ENCODE results near the gene IFNA5. TPM values are rescaled to one million over a fixed set of nuclear protein-coding genes. Genes with fewer than 3 reads are reported as not detected.

IFNA5 gene
- total and polyA plus RNA-seq, 2 of the 4 experiments (the other 2 are of a cell fraction): not detected

- no peak overlapping the region for H4K5ac ChIP-seq (ENCODE audit: low read depth, low read length)
- H3K27me3 ChIP-seq (ENCODE audit: control insufficient read depth, insufficient read depth, low read length): peaks cover 7% of the 10 kb centered on the region
- H3K27ac ChIP-seq (ENCODE audit: insufficient read depth, low read length): no peak overlapping the region
- ChIA-PET CTCF (no interaction called here), POLR2A (ENCODE audit: unreplicated experiment) (no interaction called here)
- no peak overlapping the region for H3K4me3 ChIP-seq (ENCODE audit: insufficient read depth, low read depth, low read length)
- no peaks in the 10 kb centered on the region for H3K4me1 ChIP-seq (ENCODE audit: control insufficient read depth, insufficient read depth, low read length)
- in situ Hi-C loops (cut with MboI; ENCODE audit: low sequenced_read_pairs): loop anchor here (25.0 kb wide), 2 partner anchors 322 to 672 kb away; partner anchors contain the start of gene CDKN2B
- no peak overlapping the region for H3K4ac ChIP-seq (ENCODE audit: low read depth, low read length)
- H4K8ac ChIP-seq (ENCODE audit: low read depth in 2 of 2, low read length in 2 of 2): no peak overlapping the region
- no peak for TF ChIP-seq RFX5 (IDR thresholded peaks at IDR 0.05; ENCODE audit: low read depth, low read length)
- no peak for TF ChIP-seq CEBPB (IDR thresholded peaks at IDR 0.05; ENCODE audit: low read depth, low read length)
- no peak for TF ChIP-seq BHLHE40 (IDR thresholded peaks at IDR 0.05; ENCODE audit: low read depth, low read length)
- no peak for TF ChIP-seq MXI1 (IDR thresholded peaks at IDR 0.05; ENCODE audit: borderline replicate concordance, low read depth, low read length)
- TF ChIP-seq POLR2A (IDR thresholded peaks at IDR 0.05; ENCODE audit: low read depth, low read length): no peak
- no peak for TF ChIP-seq RCOR1 (IDR thresholded peaks at IDR 0.05; ENCODE audit: insufficient replicate concordance, low read length)
- no peak for TF ChIP-seq FOS (IDR thresholded peaks at IDR 0.05; ENCODE audit: low read depth, low read length)
- TF ChIP-seq USF2 (IDR thresholded peaks at IDR 0.05; ENCODE audit: low read depth, low read length): no peak
- TF ChIP-seq MAZ (IDR thresholded peaks at IDR 0.05; ENCODE audit: borderline replicate concordance, low read depth, low read length): no peak
- TF ChIP-seq CHD1 (IDR thresholded peaks at IDR 0.05; ENCODE audit: low read depth, low read length): no peak
- TF ChIP-seq SMC3 (IDR thresholded peaks at IDR 0.05; ENCODE audit: low read depth, low read length): no peak
- no peaks in the 10 kb centered on the region for H3K9me3 ChIP-seq (ENCODE audit: control insufficient read depth, insufficient read depth, low read length)
- H3K4me2 ChIP-seq (ENCODE audit: low read depth, low read length): no peak overlapping the region
- H3K9me1 ChIP-seq (ENCODE audit: insufficient read depth, low read length): no peaks in the 10 kb centered on the region
- no TSS peak for BruUV-seq (replicated peaks)
- no peak overlapping the region for H2BK15ac ChIP-seq (ENCODE audit: low read depth, low read length)
- no peak overlapping the region for H2BK20ac ChIP-seq (ENCODE audit: low read depth, low read length)
- H2AK9ac ChIP-seq (replicated peaks; ENCODE audit: low read depth, low read length, poor library complexity): no peak overlapping the region
- no peak overlapping the region for H2BK5ac ChIP-seq (ENCODE audit: low read depth, low read length, poor library complexity, severe bottlenecking)
- H2AFZ ChIP-seq (replicated peaks; ENCODE audit: low read length, poor library complexity): no peak overlapping the region
- H3K36me3 ChIP-seq (ENCODE audit: control insufficient read depth, insufficient read depth, low read length): no peaks in the 10 kb centered on the region
- no peaks in the 10 kb centered on the region for H4K20me1 ChIP-seq (ENCODE audit: insufficient read depth, low read length)
- no peak for DNase-seq
- dilution Hi-C loops (cut with HindIII; ENCODE audit: low sequenced_read_pairs, unreplicated experiment): no loop called here
- H2AK5ac ChIP-seq (ENCODE audit: low read depth, low read length): no peak overlapping the region
- ATAC-seq (ENCODE audit: low read depth): no peak
- no peak overlapping the region for H3K56ac ChIP-seq (ENCODE audit: extremely low read depth, insufficient read depth, low read length)
- no peaks in the 10 kb centered on the region for H3K79me1 ChIP-seq (ENCODE audit: low read depth in 1 of 2, low read length in 2 of 2)
- intact Hi-C loops (cut with micrococcal nuclease): no loop called here
- no peak overlapping the region for H3K18ac ChIP-seq (ENCODE audit: low read depth, low read length)
- H3K23ac ChIP-seq (ENCODE audit: low read depth, low read length): no peak overlapping the region
- H2BK120ac ChIP-seq (ENCODE audit: low read depth, low read length): no peak overlapping the region
- no peak overlapping the region for H3K9ac ChIP-seq (ENCODE audit: low read depth, low read length)
- H3K14ac ChIP-seq (replicated peaks; ENCODE audit: low read depth, low read length): no peak overlapping the region
- H4K91ac ChIP-seq (ENCODE audit: insufficient read depth, low read depth, low read length): no peak overlapping the region
- no CpG with 5 or more reads among the region's 4 CpGs for WGBS, 2 experiments (ENCODE audit: extremely low coverage in 2 of 2, insufficient read length in 1 of 2)
Observed at GRCh38 chr9:21340735-21341134, 35.6 kb upstream of the IFNA5 start.

Measured in IMR-90 (cell line).